ENCODE results near the gene RPUSD4.

GRCh38 chr11:126192361-126192760, 19.1 kb downstream of the RPUSD4 start:
- TF ChIP-seq EZH2 (IDR thresholded peaks at IDR 0.05; ENCODE audit: low read depth) (no peak), CTCF (conservative IDR thresholded peaks at IDR 0.05) (no peak)

All from PC-9 (cell line).